T47D (cell line): ENCODE measurements around the gene PCDHGA8.
"Not testable (repeated sequence)": the region's sequence is repeated elsewhere in the genome, so short reads cannot be mapped to it uniquely, and the experiment has no call there.

ENCODE experiments used
- DNase-seq, 2 experiments: peaks; one replicate each; pipeline versions ENCODE4 v3.0.0 to v3.0.0-alpha.2; 2011 to 2012; ENCODE audit warnings: low read depth in 1 of 2, low spot score in 1 of 2
- JUND ChIP-seq: IDR thresholded peaks from 2 replicates; pipeline ENCODE4 v1.6.1; 2012; ENCODE audit warnings: low read depth
- in situ Hi-C: cut with HindIII; loops from 2 replicates; pipeline ENCODE4 v1.10.0; 2016; ENCODE audit warnings: low sequenced_read_pairs, low pct_unique_long_range_greater_than_20kb

The PCDHGA8 gene

GRCh38 chr5:141359790-141360426, 32.5 kb upstream of the PCDHGA8 start, which contains the start of gene PCDHGB2:
Gene PCDHGB2, plus strand, starts transcription at chr5:141359994. Its CDS starts 142 bp downstream, at chr5:141360136.
- TF ChIP-seq JUND, result no peak
- peak; percentile 81 for DNase-seq
- in situ Hi-C loops, result no loop called here

GRCh38 chr5:141360685-141361084, 31.7 kb upstream of the PCDHGA8 start:
- no peak for TF ChIP-seq JUND
- in situ Hi-C loops, result no loop called here
- DNase-seq, result no peak

- no peak for TF ChIP-seq JUND
- in situ Hi-C loops, result no loop called here
- no peak for DNase-seq
These were observed 29.7 kb upstream of the PCDHGA8 start for GRCh38 chr5:141362719-141363118.

DNA sequence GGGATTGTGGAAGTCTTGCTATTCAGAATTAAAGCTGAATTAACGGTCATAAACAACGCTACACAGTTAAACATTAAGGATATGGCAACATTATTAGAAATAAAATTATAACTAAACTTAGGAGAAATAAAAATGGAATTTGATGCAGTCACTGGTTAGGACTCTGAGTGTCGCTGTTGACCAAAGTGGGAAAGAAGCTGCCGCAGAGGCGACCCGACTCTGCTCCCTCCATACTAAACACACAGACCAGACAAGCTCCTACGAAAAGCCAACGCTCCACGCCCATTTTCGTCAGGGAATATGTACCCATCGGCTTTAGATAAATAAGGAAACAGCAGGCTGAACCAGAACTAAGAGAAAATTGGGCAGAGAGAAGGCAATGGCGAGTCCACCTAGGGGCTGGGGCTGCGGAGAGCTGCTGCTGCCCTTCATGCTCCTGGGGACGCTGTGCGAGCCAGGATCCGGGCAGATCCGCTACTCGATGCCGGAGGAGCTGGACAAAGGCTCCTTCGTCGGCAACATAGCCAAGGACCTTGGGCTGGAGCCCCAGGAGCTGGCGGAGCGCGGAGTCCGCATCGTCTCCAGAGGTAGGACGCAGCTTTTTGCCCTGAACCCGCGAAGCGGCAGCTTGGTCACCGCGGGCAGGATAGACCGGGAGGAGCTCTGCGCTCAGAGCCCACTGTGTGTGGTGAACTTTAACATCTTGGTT, 28.3 kb upstream of the PCDHGA8 start, which contains the start of gene PCDHGA5:
TSS of gene PCDHGA5 (plus strand) at position 211 of the 709 bp plus-strand sequence. CDS start at position 380, 169 bp downstream.
- TF ChIP-seq JUND, result no peak
- in situ Hi-C loops, result no loop called here
- peak in 1 of 2 experiments; percentile 50 for DNase-seq

DNA sequence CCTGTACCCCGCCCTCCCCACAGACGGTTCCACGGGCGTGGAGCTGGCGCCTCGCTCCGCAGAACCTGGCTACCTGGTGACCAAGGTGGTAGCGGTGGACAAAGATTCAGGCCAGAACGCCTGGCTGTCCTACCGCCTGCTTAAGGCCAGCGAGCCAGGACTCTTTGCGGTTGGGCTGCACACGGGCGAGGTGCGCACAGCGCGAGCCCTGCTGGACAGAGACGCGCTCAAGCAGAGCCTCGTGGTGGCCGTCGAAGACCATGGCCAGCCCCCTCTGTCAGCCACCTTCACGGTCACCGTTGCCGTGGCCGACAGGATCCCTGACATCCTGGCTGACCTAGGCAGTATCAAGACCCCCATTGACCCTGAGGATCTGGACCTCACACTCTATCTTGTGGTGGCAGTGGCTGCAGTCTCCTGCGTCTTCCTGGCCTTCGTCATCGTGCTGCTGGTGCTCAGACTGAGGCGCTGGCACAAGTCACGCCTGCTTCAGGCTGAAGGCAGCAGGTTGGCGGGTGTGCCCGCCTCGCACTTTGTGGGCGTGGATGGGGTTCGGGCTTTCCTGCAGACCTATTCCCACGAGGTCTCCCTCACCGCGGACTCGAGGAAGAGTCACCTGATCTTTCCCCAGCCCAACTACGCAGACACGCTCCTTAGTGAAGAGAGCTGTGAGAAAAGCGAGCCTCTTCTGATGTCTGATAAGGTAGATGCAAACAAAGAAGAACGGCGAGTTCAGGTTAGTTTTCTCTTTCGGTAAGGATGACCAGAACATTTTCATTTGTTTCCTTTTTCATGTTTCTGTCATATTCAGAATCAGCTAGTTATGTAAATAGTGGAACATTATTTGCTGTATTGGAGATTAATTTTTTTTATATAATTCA, 26.2 kb upstream of the PCDHGA8 start:
- in situ Hi-C loops, result no loop called here
- no peak for TF ChIP-seq JUND
- DNase-seq, result peak in 1 of 2 experiments; percentile 32

DNA sequence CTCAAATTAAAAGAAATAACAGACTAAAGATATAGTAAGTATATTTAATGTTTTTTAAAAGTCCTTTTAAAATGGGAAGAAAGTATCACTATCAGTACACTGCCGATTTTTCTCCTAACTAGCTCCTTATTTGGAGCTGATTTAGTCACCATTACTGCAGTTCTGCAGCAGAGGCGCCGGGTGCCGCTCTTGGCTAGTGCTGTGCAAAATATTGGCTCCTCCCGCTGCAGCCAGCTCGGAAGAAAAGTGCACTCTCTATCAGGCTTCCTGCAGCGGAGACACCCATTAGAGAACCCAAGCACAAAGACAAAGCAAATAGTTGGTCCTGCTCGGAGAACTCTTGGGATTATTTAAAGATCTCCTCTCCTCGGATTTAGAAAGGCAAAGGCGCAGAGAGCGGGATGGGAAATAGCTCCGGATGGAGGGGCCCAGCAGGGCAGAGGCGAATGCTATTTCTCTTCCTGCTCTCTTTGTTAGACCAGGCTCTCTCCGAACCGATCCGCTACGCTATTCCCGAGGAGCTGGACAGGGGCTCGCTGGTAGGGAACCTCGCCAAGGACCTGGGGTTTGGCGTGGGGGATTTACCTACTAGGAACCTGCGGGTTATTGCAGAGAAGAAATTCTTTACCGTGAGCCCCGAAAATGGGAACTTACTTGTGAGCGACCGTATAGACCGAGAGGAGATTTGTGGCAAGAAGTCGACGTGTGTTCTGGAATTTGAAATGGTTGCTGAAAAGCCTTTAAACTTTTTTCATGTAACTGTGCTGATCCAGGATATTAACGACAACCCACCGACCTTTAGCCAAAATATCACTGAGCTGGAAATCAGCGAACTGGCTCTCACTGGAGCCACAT, 22.2 kb upstream of the PCDHGA8 start, which contains the start of gene PCDHGB3:
TSS of gene PCDHGB3 (plus strand) at position 249 of the 855 bp plus-strand sequence. CDS start at position 402, 153 bp downstream.
- DNase-seq, result no peak
- TF ChIP-seq JUND, result no peak
- in situ Hi-C loops, result no loop called here

DNA sequence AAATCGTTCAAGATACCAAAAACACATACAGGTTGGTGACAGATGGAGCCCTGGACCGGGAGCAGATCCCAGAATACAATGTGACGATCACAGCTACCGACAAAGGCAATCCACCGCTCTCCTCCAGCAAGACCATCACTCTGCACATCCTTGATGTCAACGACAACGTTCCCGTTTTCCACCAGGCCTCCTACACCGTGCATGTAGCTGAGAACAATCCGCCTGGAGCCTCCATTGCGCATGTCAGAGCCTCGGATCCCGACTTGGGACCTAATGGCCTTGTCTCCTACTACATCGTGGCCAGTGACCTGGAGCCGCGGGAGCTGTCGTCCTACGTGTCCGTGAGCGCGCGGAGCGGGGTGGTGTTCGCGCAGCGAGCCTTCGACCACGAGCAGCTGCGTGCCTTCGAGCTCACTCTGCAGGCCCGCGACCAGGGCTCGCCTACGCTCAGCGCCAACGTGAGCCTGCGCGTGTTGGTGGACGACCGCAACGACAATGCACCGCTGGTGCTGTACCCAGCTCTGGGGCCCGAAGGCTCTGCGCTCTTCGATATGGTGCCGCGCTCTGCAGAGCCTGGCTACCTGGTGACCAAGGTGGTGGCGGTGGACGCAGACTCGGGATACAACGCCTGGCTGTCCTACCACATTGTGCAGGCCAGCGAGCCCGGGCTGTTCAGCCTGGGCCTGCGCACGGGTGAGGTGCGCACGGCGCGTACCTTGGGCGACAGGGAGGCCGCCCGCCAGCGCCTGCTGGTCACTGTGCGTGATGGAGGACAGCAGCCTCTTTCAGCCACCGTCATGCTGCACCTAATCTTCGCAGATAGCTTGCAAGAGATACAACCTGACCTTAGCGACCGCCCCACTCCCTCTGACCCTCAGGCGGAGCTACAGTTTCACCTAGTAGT, 20.6 kb upstream of the PCDHGA8 start:
- no peak for TF ChIP-seq JUND
- in situ Hi-C loops, result no loop called here
- no peak for DNase-seq

- DNase-seq, result peak; percentile 55 to 70
- no peak for TF ChIP-seq JUND
- in situ Hi-C loops, result no loop called here
These were observed 18.6 kb upstream of the PCDHGA8 start, which contains the start of gene PCDHGA6 for GRCh38 chr5:141373673-141374317. Gene PCDHGA6, plus strand, starts transcription at chr5:141373891. Its CDS starts 193 bp downstream, at chr5:141374084.

GRCh38 chr5:141374627-141375026, 17.8 kb upstream of the PCDHGA8 start:
- in situ Hi-C loops, result no loop called here
- no peak for DNase-seq
- TF ChIP-seq JUND, result no peak

GRCh38 chr5:141375444-141376155, 16.8 kb upstream of the PCDHGA8 start:
- in situ Hi-C loops, result not testable (repeated sequence)

More at GRCh38 chr5:141375444-141376155, 16.8 kb upstream of the PCDHGA8 start:
- DNase-seq, result not testable (repeated sequence)
